SU-DHL-6 (cell line): ENCODE results near the gene CLCN7.

Experiments used
- EZH2phosphoT487 ChIP-seq: fragments of 200-600 bp; sonication (generic), shearing (Covaris generic); conservative IDR thresholded peaks from 2 replicates; pipeline ENCODE4 v1.6.1; 2018; ENCODE audit warnings: mild to moderate bottlenecking, antibody characterized with exemption, low read length, moderate library complexity, mixed read lengths
- TF ChIP-seq, protein P1 (sequence below): fragments of 200-600 bp; sonication (generic); IDR thresholded peaks from one replicate; pipeline ENCODE4 v1.5.1; 2017; ENCODE audit warnings: antibody characterized with exemption, mild to moderate bottlenecking, low read length, moderate library complexity; ENCODE audit not compliant: insufficient read depth, poor library complexity, severe bottlenecking

DNA sequence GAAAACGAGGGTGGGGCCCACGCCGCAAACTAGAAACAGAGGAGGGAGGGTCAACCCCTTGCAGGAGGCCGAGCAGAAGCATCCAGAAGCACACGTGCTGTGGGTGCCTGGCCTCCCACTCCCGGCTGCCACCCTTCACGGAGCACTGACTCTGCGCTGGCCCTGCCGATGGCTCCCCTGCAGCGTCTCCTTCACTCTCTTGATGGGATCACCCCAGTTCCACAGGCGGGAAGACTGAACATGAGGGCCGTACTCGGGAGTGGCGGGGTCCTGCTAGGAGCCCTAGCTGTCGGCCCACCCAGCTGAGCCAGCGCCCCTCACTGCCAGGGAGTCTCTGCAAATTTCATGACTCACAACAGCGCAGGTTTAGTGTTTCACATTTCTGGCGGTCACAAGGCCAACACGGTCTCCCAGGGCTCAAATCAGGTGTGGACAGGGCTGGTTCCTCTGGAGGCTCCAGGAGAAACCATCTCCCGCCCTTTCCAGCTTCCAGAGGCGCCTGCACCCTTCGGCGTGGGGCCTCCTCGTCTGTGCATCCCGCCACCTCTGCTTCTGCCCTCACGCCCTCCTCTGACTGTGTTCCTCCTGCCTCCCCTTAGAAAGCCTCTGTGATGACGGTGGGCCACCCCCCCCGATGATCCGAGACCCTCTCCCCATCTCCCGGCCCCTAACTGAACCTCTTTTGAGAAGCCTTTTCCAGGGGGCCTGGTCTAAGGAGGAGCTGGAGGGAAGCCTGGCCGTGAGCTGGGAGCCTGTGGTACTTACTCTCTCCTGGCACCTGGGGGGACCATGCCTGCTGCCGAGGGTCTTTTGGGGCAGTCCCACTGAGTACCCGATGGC lies 11.9 kb upstream of the CLCN7 start:
- TF ChIP-seq, protein P1, sequence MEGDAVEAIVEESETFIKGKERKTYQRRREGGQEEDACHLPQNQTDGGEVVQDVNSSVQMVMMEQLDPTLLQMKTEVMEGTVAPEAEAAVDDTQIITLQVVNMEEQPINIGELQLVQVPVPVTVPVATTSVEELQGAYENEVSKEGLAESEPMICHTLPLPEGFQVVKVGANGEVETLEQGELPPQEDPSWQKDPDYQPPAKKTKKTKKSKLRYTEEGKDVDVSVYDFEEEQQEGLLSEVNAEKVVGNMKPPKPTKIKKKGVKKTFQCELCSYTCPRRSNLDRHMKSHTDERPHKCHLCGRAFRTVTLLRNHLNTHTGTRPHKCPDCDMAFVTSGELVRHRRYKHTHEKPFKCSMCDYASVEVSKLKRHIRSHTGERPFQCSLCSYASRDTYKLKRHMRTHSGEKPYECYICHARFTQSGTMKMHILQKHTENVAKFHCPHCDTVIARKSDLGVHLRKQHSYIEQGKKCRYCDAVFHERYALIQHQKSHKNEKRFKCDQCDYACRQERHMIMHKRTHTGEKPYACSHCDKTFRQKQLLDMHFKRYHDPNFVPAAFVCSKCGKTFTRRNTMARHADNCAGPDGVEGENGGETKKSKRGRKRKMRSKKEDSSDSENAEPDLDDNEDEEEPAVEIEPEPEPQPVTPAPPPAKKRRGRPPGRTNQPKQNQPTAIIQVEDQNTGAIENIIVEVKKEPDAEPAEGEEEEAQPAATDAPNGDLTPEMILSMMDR, result no peak
- no peak for TF ChIP-seq EZH2phosphoT487
